Heart right ventricle (tissue), 16 donors: ENCODE data around the gene ERCC2. TPM values are rescaled to one million over a fixed set of nuclear protein-coding genes. Genes with fewer than 3 reads are reported as not detected.
A peak's percentile ranks its signal among the peaks of the same experiment; 100 is the strongest.

Experiments
- ATAC-seq, 8 donors: fragments of 200-7000 bp; cut with Tn5 transposase; one replicate each; pipeline ENCODE4 v1.9.1; 2020; ENCODE audit warnings: mild to moderate bottlenecking in 8 of 8, moderate library complexity in 8 of 8, moderate number of reproducible peaks in 1 of 8
- DNase-seq, 2 donors: peaks; one replicate each; pipeline ENCODE4 v3.0.0-alpha.2; 2020
- H3K27ac ChIP-seq, 10 donors: fragments of 200-600 bp; sonication (generic) in 2 of 10; one replicate each; pipeline versions ENCODE4 v1.5.0 to v1.8.0; 2020 to 2022; ENCODE audit warnings: mild to moderate bottlenecking in 3 of 10
- H3K27me3 ChIP-seq, 7 donors: fragments of 200-600 bp; one replicate each; pipeline ENCODE4 v1.8.0; 2021 to 2022; ENCODE audit warnings: mild to moderate bottlenecking in 2 of 7
- H3K36me3 ChIP-seq, 9 donors: fragments of 200-600 bp; sonication (generic) in 1 of 9; one replicate each; pipeline versions ENCODE4 v1.5.0 to v1.8.0; 2020 to 2022; ENCODE audit warnings: mild to moderate bottlenecking in 2 of 9
- H3K4me1 ChIP-seq, 9 donors: fragments of 200-600 bp; sonication (generic) in 1 of 9; one replicate each; pipeline versions ENCODE4 v1.5.0 to v1.8.0; 2020 to 2022; ENCODE audit warnings: mild to moderate bottlenecking in 4 of 9
- H3K4me3 ChIP-seq, 10 donors: fragments of 200-600 bp; sonication (generic) in 2 of 10; one replicate each; pipeline versions ENCODE4 v1.5.0 to v1.8.0; 2020 to 2022; ENCODE audit warnings: mild to moderate bottlenecking in 7 of 10, moderate library complexity in 2 of 10
- H3K9me3 ChIP-seq, 11 donors: fragments of 200-600 bp in 10 of 11; sonication (generic) in 2 of 11; one replicate each; pipeline versions ENCODE4 v1.5.0 to v1.8.0; 2013 to 2022; ENCODE audit warnings: mild to moderate bottlenecking in 2 of 11, control low read depth in 1 of 11, moderate library complexity in 1 of 11
- CTCF ChIP-seq, 9 donors: fragments of 200-600 bp; sonication (generic) in 2 of 9; IDR thresholded peaks; one replicate each; pipeline versions ENCODE4 v1.5.0 to v1.8.0; 2021 to 2022; ENCODE audit warnings: antibody characterized with exemption in 9 of 9, mild to moderate bottlenecking in 5 of 9, moderate library complexity in 1 of 9
- WGBS, 2 donors: extraction: QIAGEN DNeasy Blood & Tissue Kit; methylation state at CpG; one replicate each; pipeline ENCODE4 v1.1.7; 2013; ENCODE audit warnings: inconsistent platforms in 1 of 2; 5-methylcytosine and 5-hydroxymethylcytosine counted together
- intact Hi-C, 10 donors: fragments of 100-400 bp; cut with DNase I; formaldehyde crosslinking; loops; one replicate each; pipeline versions ENCODE4 v1.11.1 to v1.14.2; 2022
- polyA plus RNA-seq, 2 donors: library from polyadenylated mRNA; stranded (reverse); fragments of 200-250 nt; gene quantifications; one replicate each; pipeline ENCODE4 v1.2.3, GENCODE V29; 2013
- total RNA-seq, 10 donors: library from RNA; stranded (reverse); fragmentation: NEBNext Ultra II Directional in 3 of 10; extraction: Animal tissue kit (Norgen Biotek cat#: 25700) in 3 of 10; gene quantifications; one replicate each; pipeline versions ENCODE4 v1.2.1 to v1.2.4, GENCODE V29; 2021 to 2023
- donor health status: Arrhythmogenic right ventricular cardiomyopathy.
- donor health status: ischemic (EF 13 %, LVEDD 7.1; RV severe dilation, severe dysfunction).
- donor health status: healthy with polysubstance abuse.
- donor health status: DM: no; HTN: yes; CAD: no.
- donor health status: DM: no; HTN: no; CAD: no.
- donor health status: ischemic (EF 25% LVEDD 6.9; RV normal size, moderate dysfunction).
- donor health status: ischemic (EF 25% LVEDD 5.7; RV mildly dilated, moderate dysfunction).
- donor health status: healthy.
- donor health status: DM: yes; HTN: yes; CAD: no.
- donor health status: Ischemic cardiomyopathy.
- donor health status: ischemic (EF 35%, LVEDD 5.7; RV mildly dilated, moderate dysfunction).
- donor health status: nonischemic (EF 11% LVEDD 7.7; RV severe dilation, severe dysfunction).
- donor health status: DM: yes; HTN: yes; CAD: no.
- donor health status: PGD.
- donor health status: ischemic (EF 29% LVEDD 5.4; RV normal size, mild dysfunction).
- donor health status: nonischemic (EF 23%, LVEDD 6.1; RV moderate dilation, normal function).

ERCC2 gene
- total and polyA plus RNA-seq, 12 donors, result 6.5 to 15.2 (median 13.7) TPM

DNA sequence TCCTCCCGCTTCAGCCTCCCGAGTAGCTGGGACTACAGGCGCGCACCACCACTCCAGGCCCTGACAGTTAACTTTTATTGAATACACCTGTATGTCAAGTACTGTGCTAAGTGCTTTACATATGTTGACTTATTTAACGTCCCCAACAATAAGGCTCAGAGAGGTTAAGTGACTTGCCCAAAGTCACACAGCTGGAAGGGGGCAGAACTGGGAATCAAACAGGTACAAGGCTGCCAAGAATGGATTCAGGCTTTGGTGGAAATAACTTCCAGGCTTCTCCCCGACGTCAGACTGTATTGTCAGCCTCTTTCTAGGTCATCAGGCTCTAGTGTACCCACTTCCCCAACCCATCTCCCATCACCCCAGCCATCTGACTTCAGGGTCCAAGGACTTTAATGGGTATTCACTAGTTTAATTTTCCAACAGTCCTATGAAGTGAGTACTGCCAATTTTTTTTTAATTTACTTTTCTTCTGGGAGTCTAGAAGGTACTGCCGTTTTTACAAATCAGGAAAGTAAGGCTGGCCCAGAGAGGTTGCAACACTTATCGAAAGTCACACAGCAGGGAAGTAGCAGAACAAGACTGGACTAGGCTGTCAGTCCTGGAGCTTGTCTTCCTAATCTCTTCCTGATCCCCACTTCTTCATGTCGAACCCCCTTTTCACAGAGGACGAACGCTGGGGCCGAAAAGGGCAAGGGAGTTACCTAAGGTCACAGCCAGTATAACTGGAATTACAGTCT is 42.8 kb downstream of the ERCC2 start:
- no peak for ATAC-seq
- no peak overlapping the region for H3K27ac ChIP-seq

DNA sequence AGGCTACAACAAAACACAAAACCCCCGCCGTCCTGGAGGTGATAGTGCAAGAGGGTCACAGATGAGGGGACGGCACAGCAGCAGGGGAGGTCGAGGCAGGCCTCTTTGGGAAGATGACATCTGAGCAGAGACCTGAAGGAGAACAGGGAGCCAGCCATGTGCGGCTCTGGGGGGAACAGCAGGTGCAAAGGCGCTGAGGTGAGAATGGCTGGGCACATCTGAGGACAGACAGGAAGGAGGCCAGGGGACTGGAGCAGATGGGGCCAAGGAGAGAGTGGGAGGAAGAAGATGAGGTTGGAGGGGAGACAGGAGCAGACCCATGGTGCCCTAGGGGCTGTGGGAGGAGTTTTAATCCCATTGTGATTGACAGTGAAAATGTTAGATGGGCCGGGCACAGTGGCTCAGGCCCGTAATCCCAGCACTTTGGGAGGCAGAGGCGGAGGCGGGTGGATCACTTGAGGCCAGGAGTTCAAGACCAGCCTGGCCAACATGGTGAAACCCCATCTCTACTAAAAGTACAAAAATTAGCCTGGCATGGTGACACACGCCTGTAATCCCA is 45.9 kb downstream of the ERCC2 start:
- intact Hi-C loops, result loop anchor here in 1 of 10 donors (10.0 kb wide), 1 partner anchor 70 kb away; the partner anchor contains the start of gene MARK4
- H3K9me3 ChIP-seq, result no peaks in the 10 kb centered on the region
- H3K27ac ChIP-seq, result peak overlapping the region; percentile 79 to 99 (median 96)
- 49 to 53% methylated on average over 11 of the region's 11 CpGs for WGBS, 2 donors
- H3K4me3 ChIP-seq, result peak overlapping the region in 9 of 10 donors; percentile 39 to 64 (median 59)
- H3K36me3 ChIP-seq, result peaks cover 0 to under 1% (median 0%) of the 10 kb centered on the region in 9 donors
- peaks cover 0 to 39% (median 3%) of the 10 kb centered on the region in 9 donors for H3K4me1 ChIP-seq
- DNase-seq (no peak), ATAC-seq (no peak)
- TF ChIP-seq CTCF (IDR thresholded peaks at IDR 0.05), result no peak
- H3K27me3 ChIP-seq, result peaks cover 0 to 27% (median 17%) of the 10 kb centered on the region in 7 donors

More for the DNA sequence above, 42.8 kb downstream of the ERCC2 start:
- Histone ChIP-seq H3K9me3 (no peaks in the 10 kb centered on the region), H3K4me1 (peaks cover 0 to 27% (median 3%) of the 10 kb centered on the region in 9 donors), H3K36me3 (no peaks in the 10 kb centered on the region), H3K27me3 (peaks cover 0 to 21% (median 16%) of the 10 kb centered on the region in 7 donors), H3K4me3 (no peak overlapping the region)
- no peak for DNase-seq
- intact Hi-C loops, result loop anchor here in 3 of 10 donors (5.0 to 10.0 kb wide), 2 partner anchors 73 to 75 kb away; partner anchors contain the start of gene MARK4 (in 3 of the 3)
- TF ChIP-seq CTCF (IDR thresholded peaks at IDR 0.05), result no peak
- 76 to 77% methylated on average over 13 of the region's 13 CpGs for WGBS, 2 donors

DNA sequence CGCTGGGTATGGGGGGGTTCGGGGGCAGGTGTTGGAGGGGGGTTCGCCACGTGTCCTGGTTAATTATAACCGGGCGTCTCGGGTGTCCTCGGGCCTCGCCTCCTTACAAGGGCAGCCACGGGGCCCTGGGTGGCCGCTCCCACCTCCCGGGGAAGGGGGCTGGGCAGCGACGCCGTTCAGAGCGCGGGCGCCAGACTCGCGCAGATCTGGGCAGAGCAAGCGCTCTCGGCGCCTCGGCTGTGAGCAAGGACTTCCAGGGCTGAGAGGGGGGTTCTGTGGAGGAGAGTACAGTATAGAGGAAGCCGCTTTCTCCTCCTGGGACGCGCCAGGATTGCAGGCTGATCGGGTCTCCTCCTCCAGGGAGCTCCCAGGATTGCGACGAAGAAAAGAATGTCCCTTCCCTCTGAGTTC is 46.7 kb downstream of the ERCC2 start:
- ATAC-seq, result peak; percentile 68 to 82 (median 75)
- peaks cover 0 to 8% (median 0%) of the 10 kb centered on the region in 9 donors for H3K36me3 ChIP-seq
- H3K4me1 ChIP-seq, result peaks cover 0 to 46% (median 8%) of the 10 kb centered on the region in 9 donors
- no peaks in the 10 kb centered on the region for H3K9me3 ChIP-seq
- H3K4me3 ChIP-seq, result peak overlapping the region in 9 of 10 donors; percentile 39 to 64 (median 59)
- peak; percentile 74 to 76 for DNase-seq
- H3K27me3 ChIP-seq, result peaks cover 0 to 30% (median 17%) of the 10 kb centered on the region in 7 donors
- peak overlapping the region; percentile 79 to 99 (median 96) for H3K27ac ChIP-seq
- no peak for TF ChIP-seq CTCF (IDR thresholded peaks at IDR 0.05)
- WGBS, 2 donors, result 0 to 3% methylated on average over 26 to 30 of the region's 30 CpGs
- intact Hi-C loops, result loop anchor here in 1 of 10 donors (10.0 kb wide), 1 partner anchor 69 kb away; the partner anchor contains the start of gene MARK4

GRCh38 chr19:45322744-45323281 is 47.6 kb downstream of the ERCC2 start, which contains the start of gene CKM:
CKM (minus strand) TSS chr19:45322875; CDS start chr19:45319713, 3,162 bp downstream.
- peak within 1 kb of the TSS; percentile 32 to 64 (median 56) for H3K4me3 ChIP-seq
- H3K4me1 ChIP-seq, result peaks cover 0 to 55% (median 8%) of the 10 kb centered on the region in 9 donors
- peak; percentile 76 to 91 (median 84) for ATAC-seq
- DNase-seq, result peak; percentile 79 to 81
- H3K36me3 ChIP-seq, result peaks cover 0 to 17% (median 0%) of the 10 kb centered on the region in 9 donors
- H3K9me3 ChIP-seq, result no peaks in the 10 kb centered on the region
- no peak for TF ChIP-seq CTCF (IDR thresholded peaks at IDR 0.05)
- peaks cover 0 to 31% (median 17%) of the 10 kb centered on the region in 7 donors for H3K27me3 ChIP-seq
- H3K27ac ChIP-seq, result peak within 1 kb of the TSS; percentile 79 to 99 (median 96)
- 14 to 27% methylated on average over 15 of the region's 15 CpGs for WGBS, 2 donors
- intact Hi-C loops, result loop anchor here in 1 of 10 donors (10.0 kb wide), 1 partner anchor 68 kb away; the partner anchor contains the start of gene MARK4
